ENCODE measurements around the gene KPNA1.
A peak's percentile ranks its signal among the peaks of the same experiment; 100 is the strongest.

KPNA1 gene

GRCh38 chr3:122464659-122465058 is 50.1 kb downstream of the KPNA1 start:
- H3K4me1 Mint-ChIP-seq, result peaks cover 15% of the 10 kb centered on the region
- H3K4me3 Mint-ChIP-seq, result no peak overlapping the region
- peaks cover 46% of the 10 kb centered on the region for H3K36me3 Mint-ChIP-seq (ENCODE audit: low read depth)
- H3K27ac Mint-ChIP-seq, result no peak overlapping the region
- H3K27me3 Mint-ChIP-seq (ENCODE audit: low read depth), result no peaks in the 10 kb centered on the region
- no peaks in the 10 kb centered on the region for H3K9me3 Mint-ChIP-seq
- TF ChIP-seq, protein P1, sequence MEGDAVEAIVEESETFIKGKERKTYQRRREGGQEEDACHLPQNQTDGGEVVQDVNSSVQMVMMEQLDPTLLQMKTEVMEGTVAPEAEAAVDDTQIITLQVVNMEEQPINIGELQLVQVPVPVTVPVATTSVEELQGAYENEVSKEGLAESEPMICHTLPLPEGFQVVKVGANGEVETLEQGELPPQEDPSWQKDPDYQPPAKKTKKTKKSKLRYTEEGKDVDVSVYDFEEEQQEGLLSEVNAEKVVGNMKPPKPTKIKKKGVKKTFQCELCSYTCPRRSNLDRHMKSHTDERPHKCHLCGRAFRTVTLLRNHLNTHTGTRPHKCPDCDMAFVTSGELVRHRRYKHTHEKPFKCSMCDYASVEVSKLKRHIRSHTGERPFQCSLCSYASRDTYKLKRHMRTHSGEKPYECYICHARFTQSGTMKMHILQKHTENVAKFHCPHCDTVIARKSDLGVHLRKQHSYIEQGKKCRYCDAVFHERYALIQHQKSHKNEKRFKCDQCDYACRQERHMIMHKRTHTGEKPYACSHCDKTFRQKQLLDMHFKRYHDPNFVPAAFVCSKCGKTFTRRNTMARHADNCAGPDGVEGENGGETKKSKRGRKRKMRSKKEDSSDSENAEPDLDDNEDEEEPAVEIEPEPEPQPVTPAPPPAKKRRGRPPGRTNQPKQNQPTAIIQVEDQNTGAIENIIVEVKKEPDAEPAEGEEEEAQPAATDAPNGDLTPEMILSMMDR (IDR thresholded peaks at IDR 0.05; ENCODE audit: unreplicated experiment in 3 of 3), result no peak

- Mint-ChIP-seq H3K9me3 (no peaks in the 10 kb centered on the region), H3K27ac (no peak overlapping the region), H3K4me3 (no peak overlapping the region), H3K36me3 (ENCODE audit: low read depth) (peaks cover 59% of the 10 kb centered on the region), H3K27me3 (ENCODE audit: low read depth) (no peaks in the 10 kb centered on the region), H3K4me1 (no peaks in the 10 kb centered on the region)
- TF ChIP-seq, protein P1 (IDR thresholded peaks at IDR 0.05; ENCODE audit: unreplicated experiment in 3 of 3), result no peak
Measured at GRCh38 chr3:122462406-122462805, 52.3 kb downstream of the KPNA1 start.

DNA sequence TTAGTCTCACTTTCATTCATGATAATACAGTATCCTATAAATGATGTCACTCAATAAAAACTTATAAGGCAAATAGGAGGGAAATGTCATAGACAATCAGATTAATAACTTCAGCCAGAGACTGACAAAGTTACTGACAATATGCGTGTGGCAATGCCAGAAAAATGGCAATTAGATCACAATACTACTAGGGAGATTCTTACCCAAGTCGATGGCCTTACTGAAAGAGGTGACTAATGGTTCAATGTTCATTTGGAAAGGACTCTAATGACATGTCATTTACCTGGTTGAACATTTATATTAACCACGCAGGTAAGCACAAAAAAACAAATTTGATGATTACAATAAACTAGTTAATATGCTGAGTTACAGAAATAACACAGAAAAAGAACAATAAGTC is 52.9 kb downstream of the KPNA1 start:
- TF ChIP-seq, protein P1 (IDR thresholded peaks at IDR 0.05; ENCODE audit: unreplicated experiment in 3 of 3), result no peak
- no peaks in the 10 kb centered on the region for H3K27me3 Mint-ChIP-seq (ENCODE audit: low read depth)
- H3K4me1 Mint-ChIP-seq, result no peaks in the 10 kb centered on the region
- no peak overlapping the region for H3K4me3 Mint-ChIP-seq
- H3K27ac Mint-ChIP-seq, result no peak overlapping the region
- peaks cover 56% of the 10 kb centered on the region for H3K36me3 Mint-ChIP-seq (ENCODE audit: low read depth)
- no peaks in the 10 kb centered on the region for H3K9me3 Mint-ChIP-seq

DNA sequence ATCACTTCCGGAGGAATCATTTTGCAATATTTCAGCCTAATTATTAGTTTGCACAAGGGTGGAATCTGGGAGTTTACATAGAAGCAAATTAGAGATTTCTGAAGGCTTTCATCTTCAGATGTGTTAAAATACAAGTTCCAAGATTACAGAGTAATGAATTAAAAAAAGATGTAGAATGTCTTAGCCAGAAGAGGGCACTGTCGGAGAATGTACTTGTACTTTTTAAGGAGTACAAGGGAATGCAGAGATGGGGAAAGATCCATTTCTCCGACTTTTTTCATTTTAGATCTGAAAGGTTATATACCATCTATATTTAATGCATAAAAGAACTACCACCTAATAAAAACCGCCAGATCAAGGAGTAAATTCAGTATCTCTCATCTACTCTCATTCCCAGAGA is 55.7 kb downstream of the KPNA1 start:
- TF ChIP-seq, protein P1 (IDR thresholded peaks at IDR 0.05; ENCODE audit: unreplicated experiment in 3 of 3), result peak; percentile 30 to 54 (median 42)
- no peaks in the 10 kb centered on the region for H3K9me3 Mint-ChIP-seq
- no peak overlapping the region for H3K4me3 Mint-ChIP-seq
- no peaks in the 10 kb centered on the region for H3K4me1 Mint-ChIP-seq
- no peaks in the 10 kb centered on the region for H3K27me3 Mint-ChIP-seq (ENCODE audit: low read depth)
- peak overlapping the region in 2 of 3 experiments; percentile 2 to 20 for H3K27ac Mint-ChIP-seq
- peaks cover 52% of the 10 kb centered on the region for H3K36me3 Mint-ChIP-seq (ENCODE audit: low read depth)

DNA sequence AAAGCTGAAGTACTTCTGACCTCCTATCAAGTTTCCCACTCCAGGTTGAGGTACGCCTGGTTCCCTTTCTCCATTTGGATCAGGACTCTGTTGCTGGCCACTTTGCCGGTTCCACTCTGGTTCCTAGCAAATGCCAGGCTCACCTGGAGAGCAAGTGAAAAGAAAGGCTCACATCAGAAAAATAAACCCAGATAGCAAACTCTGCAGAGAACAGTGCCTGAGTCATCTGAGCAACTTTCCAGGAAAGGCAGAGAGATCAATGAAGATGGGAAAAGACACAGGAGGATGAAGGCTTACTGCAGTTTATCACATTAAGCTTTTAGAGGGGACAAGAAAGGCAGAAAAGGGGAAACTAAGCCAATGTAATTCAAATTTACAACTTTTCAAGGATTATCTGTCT is 57.0 kb downstream of the KPNA1 start:
- Mint-ChIP-seq H3K36me3 (ENCODE audit: low read depth) (peaks cover 47% of the 10 kb centered on the region), H3K27ac (no peak overlapping the region), H3K4me1 (no peaks in the 10 kb centered on the region), H3K27me3 (ENCODE audit: low read depth) (no peaks in the 10 kb centered on the region), H3K4me3 (no peak overlapping the region), H3K9me3 (no peaks in the 10 kb centered on the region)
- TF ChIP-seq, protein P1 (IDR thresholded peaks at IDR 0.05; ENCODE audit: unreplicated experiment in 3 of 3), result no peak

DNA sequence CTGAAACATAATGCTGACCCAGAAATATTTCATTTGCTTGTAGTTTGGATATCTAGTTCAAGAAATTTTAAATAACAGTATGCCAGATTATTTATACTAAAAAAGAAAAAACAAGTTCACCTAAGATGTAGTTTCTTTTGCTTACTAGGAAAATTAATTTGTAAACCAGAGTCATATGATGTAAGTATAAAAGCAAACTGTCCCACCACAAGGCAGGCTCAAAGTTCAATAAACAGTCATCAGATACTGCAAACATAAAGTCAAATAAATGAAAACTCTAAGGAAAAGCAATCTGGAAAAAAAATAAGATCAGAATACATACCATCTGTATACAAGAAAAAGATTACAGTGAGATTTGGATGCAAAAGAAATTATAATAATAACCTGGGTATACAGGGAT is 58.7 kb downstream of the KPNA1 start:
- Mint-ChIP-seq H3K4me3 (no peak overlapping the region), H3K36me3 (ENCODE audit: low read depth) (peaks cover 46% of the 10 kb centered on the region), H3K9me3 (no peaks in the 10 kb centered on the region), H3K27me3 (ENCODE audit: low read depth) (no peaks in the 10 kb centered on the region), H3K4me1 (no peaks in the 10 kb centered on the region), H3K27ac (peak overlapping the region in 2 of 3 experiments; percentile 57 to 61)
- TF ChIP-seq, protein P1 (IDR thresholded peaks at IDR 0.05; ENCODE audit: unreplicated experiment in 3 of 3), result no peak

Data from nephron (organoid).